Endometrial microvascular endothelial cells (primary cell): ENCODE measurements around the gene ZNF24. TPM values are rescaled to one million over a fixed set of nuclear protein-coding genes. Genes with fewer than 3 reads are reported as not detected.

ENCODE experiments used
- in situ Hi-C: cut with HindIII; loops from 2 replicates; pipeline ENCODE4 v1.10.0; 2017; ENCODE audit warnings: low sequenced_read_pairs, low pct_unique_long_range_greater_than_20kb; ENCODE audit errors: inconsistent ontology term
- total RNA-seq: library from RNA; depleted of rRNA; stranded (reverse); fragments of >200 nt; gene quantifications from one replicate; pipeline ENCODE4 v1.2.3, GENCODE V29; 2015; ENCODE audit errors: inconsistent ontology term

The ZNF24 gene
- total RNA-seq, 1 donor from 2014 or later, result 20.8 TPM

DNA sequence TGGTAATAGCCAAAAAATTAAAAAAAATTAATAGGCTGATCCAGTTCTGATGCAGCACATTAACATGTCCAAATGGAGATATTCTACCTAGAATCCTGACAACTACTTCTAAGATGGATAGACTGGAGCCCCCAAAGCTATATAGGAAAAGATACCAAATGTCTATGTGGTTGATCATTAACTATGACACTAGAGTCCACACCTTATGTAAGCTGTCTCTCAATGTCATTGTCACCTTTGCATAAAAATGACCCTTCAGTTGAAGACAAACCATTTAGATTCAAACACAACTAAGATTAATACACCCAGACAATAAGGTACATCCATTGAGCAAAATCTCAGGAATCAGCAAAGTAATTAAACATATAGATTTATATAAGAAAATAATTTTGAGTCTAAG, 18.3 kb upstream of the ZNF24 start:
- in situ Hi-C loops, result no loop called here

GRCh38 chr18:35361570-35362321, 17.5 kb upstream of the ZNF24 start:
- in situ Hi-C loops, result no loop called here

GRCh38 chr18:35355140-35355618, 11.0 kb upstream of the ZNF24 start:
- in situ Hi-C loops, result no loop called here

DNA sequence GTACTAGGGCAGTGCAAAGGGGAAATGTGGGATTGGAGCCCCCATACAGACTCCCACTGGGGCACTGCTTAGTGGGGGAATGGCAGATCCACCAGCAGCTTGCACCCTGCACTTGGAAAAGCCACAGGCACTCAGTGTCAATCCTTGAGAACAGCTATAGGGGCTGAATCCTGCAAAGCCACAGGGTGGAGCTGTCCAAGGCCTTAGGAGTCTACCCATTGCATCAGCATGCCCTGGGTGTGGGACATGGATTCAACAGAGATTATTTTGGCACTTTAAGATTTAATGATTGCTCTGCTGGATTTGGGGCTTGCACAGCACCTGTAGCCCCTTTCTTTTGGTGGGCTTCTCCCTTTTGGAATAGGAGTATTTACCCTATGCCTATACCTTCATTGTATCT, 8.6 kb upstream of the ZNF24 start:
- in situ Hi-C loops, result no loop called here

DNA sequence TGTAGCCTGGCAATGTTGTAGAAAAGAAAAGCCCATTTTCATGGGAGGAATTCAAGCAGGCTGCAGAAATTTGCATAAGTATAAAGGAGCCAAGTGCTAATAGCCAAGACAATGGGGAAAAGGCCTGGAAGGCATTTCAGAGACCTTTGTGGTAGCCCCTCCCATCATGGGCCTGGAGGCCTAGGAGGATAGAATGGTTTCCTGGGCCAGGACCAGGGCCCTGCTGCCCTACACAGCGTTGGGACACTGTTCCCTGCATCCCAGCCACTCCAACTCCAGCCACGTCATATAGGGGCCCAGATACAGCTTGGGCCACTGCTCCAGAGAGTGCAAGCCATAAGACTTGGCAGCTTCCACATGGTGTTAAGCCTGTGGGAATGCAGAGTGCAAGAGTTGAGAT, 8.1 kb upstream of the ZNF24 start:
- in situ Hi-C loops, result no loop called here

GRCh38 chr18:35348001-35348400, 3.8 kb upstream of the ZNF24 start:
- in situ Hi-C loops, result no loop called here

GRCh38 chr18:35345950-35346349, 1.7 kb upstream of the ZNF24 start:
- in situ Hi-C loops, result no loop called here

GRCh38 chr18:35345460-35345921, 1.3 kb upstream of the ZNF24 start:
- in situ Hi-C loops, result no loop called here

DNA sequence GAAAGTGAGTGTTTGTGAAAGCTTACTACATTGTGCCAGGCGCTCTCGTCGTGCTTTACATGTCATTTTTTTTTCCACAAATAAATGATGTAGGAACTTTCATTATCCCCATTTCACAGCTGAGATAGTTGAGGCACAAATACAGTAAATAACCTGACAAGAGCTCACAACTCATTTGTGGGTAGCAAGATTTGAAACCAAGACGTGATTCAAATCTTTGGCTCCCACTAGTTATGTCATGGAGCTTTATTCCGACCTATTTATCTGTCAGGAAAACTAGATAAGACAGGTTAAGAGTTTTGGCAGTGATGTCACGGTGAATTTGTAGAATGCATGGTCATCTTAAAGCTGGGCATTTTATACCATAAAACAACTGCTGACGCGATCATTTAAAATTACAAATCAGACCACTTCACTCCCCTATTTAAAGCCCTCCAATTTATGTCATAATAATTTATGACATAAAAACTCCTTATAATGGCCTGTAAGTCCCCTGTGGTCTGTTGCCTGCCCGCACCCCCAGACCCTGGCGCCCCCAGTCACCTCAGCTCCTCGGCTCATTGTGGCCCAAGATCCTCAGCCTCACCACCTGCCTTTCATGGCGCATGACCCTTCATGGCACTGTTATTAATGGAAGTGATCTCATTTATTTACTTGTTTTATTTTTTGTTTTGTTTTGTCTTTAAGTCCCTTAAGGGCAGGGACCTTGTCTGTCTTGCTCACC, 678 bp upstream of the ZNF24 start:
- in situ Hi-C loops, result no loop called here

- in situ Hi-C loops, result no loop called here
Observed at GRCh38 chr18:35343488-35343935, 708 bp downstream of the ZNF24 start.

DNA sequence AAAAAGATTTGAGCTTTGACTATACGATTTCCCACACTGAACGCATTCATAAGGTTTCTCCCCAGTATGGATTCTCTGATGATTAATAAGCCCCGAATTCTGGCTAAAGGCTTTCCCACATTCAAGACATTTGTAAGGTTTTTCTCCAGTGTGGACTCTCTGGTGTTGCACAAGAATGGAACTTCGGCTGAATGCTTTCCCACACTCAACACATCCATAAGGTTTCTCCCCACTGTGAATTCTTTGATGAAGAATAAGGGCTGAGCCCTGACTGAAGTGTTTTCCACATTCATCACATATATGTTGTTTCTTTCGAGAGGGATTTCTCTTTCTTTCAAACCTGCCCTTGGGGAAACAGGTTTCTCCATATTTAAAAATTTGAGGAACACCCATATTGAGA, 6.9 kb downstream of the ZNF24 start:
- in situ Hi-C loops, result no loop called here

- in situ Hi-C loops, result no loop called here
Observed at GRCh38 chr18:35335866-35336265, 8.4 kb downstream of the ZNF24 start.

DNA sequence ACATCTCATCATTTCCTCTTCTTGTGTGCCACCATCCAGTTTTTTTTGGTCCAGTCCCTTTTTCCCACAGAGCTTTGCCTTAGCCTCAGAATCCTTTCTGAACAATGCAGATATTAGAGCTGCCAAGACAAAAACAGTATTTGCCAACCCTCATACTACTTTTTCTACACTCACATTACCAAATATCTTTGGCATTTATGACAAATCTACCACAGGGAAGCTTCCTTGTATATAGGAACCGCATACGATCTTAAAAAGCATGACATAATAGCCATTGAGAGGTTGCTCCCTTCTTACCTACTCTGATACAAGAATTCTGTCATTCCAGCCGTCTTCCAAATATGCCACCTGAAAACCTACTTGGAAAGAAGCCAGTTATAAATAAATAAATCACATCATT, 9.4 kb downstream of the ZNF24 start:
- in situ Hi-C loops, result no loop called here

DNA sequence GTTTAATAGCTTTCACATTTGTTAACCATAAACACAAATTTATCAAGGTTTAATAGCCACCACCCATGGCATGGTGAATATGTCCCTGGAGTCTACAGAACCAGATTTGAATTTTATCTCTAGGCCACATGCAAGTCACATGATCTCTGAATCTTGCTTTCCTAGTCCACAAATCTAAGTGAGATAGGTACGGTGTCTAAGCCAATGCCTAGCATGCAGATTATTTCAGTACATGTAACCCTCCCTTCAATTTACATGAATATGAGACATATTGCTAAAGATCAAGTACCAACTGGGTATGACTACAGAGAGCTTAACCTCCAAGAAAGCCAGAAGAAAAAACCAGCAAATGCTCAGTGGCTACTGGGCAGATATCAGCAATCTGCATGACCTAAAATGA, 10.0 kb downstream of the ZNF24 start:
- in situ Hi-C loops, result no loop called here

- in situ Hi-C loops, result no loop called here
Observed at GRCh38 chr18:35331367-35332087, 12.7 kb downstream of the ZNF24 start.

DNA sequence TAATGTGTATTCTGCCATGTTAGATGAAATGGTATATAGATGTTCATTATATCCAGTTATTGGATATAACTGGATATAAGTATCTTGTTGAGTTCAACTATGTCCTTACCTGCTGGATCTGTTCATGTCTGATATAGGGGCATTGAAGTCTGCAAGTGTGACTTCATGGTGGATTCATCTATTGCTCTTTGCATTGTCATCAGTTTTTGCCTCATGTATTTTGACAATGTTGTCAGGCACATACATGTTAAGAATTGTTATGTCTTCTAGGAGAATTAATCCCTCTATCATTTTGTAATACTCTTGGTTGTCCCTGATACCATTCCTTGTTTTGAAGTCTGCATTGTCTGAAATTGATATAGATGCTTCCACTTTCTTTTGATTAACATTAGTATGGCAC, 15.4 kb downstream of the ZNF24 start:
- in situ Hi-C loops, result loop anchor here (10.0 kb wide), 1 partner anchor 94 kb away; no protein-coding TSS in a partner anchor

- in situ Hi-C loops, result loop anchor here (10.0 kb wide), 1 partner anchor 92 kb away; no protein-coding TSS in a partner anchor
Observed at GRCh38 chr18:35326695-35327387, 17.4 kb downstream of the ZNF24 start.

DNA sequence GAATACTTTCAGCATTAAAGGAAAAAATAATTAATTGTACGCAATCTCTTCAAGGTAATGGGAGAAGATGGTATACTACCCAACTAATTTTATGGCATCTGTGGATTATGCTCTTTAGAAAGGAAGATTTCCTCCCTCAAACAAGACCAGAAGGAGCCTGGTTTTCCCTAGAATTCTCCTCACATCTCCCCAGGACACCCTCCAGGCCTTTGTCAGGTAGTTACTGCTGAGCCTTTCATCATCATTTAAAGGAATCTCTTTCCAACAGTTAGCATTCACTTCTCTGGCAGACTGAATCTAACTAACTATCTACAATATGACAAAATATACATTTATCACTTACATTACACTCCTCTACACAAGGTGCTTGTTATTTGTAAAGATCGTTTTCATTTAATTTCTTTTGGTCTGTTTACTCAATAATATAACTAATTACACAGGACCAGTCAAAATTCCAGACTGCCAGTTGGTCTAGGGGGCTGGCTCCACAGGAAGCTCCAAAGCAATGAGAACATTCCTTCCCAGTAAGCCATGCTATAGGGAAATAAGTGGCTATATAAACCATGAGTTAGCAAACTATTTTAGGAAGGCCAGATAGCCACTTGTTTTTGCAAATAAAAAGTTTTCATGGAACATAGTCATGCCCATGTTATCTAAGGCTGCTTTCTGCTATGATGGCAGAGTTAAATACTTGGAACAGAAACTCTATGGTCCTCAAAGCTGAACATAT, 19.1 kb downstream of the ZNF24 start:
- in situ Hi-C loops, result loop anchor here (10.0 kb wide), 1 partner anchor 90 kb away; no protein-coding TSS in a partner anchor
